OCI-LY7 (cell line): ENCODE data around the gene HAUS6. TPM values are rescaled to one million over a fixed set of nuclear protein-coding genes. Genes with fewer than 3 reads are reported as not detected.

ENCODE experiments used
- BruUV-seq: library from RNA; stranded (reverse); fragments of 400-500 nt; replicated peaks from 2 replicates; lab custom pipeline; 2021; lab: Mats Ljungman, UMichigan
- CTCF ChIA-PET: fragments of 300-600 bp; sonication (Branson Sonifier 250); formaldehyde crosslinking; loops from one replicate; lab custom pipeline; 2022; ENCODE audit warnings: antibody characterized with exemption; ENCODE audit not compliant: unreplicated experiment; lab: Charles Lee
- POLR2A ChIA-PET: fragments of 300-600 bp; sonication (Branson Sonifier 250); formaldehyde crosslinking; loops from one replicate; lab custom pipeline; 2022; ENCODE audit warnings: antibody characterized with exemption; lab: Charles Lee
- DNase-seq: peaks from one replicate; pipeline ENCODE4 v3.0.0-alpha.2; 2015; ENCODE audit warnings: low spot score
- H2AFZ ChIP-seq: fragments of 200-600 bp; sonication (generic), shearing (Covaris generic); 2 replicates; pipeline ENCODE4 v1.6.1; 2014; ENCODE audit warnings: mild to moderate bottlenecking, antibody characterized with exemption, low read length, moderate library complexity
- H3K27ac ChIP-seq: fragments of 200-600 bp; sonication (generic); 2 replicates; pipeline ENCODE4 v1.5.1; 2014; ENCODE audit warnings: mixed run types, low read depth, mild to moderate bottlenecking, moderate library complexity, low read length, inconsistent platforms; ENCODE audit not compliant: poor library complexity, severe bottlenecking
- H3K36me3 ChIP-seq: fragments of 200-600 bp; sonication (generic); 2 replicates; pipeline ENCODE4 v1.6.1; 2014; ENCODE audit warnings: mild to moderate bottlenecking, antibody characterized with exemption, low read length, moderate library complexity, mixed read lengths; ENCODE audit not compliant: insufficient read depth
- H3K4me1 ChIP-seq: fragments of 200-600 bp; sonication (generic); 2 replicates; pipeline ENCODE4 v1.5.1; 2014; ENCODE audit warnings: mild to moderate bottlenecking, low read length; ENCODE audit not compliant: insufficient read depth, poor library complexity, severe bottlenecking
- H3K4me2 ChIP-seq: fragments of 200-600 bp; sonication (generic); 2 replicates; pipeline ENCODE4 v1.6.1; 2014; ENCODE audit warnings: mild to moderate bottlenecking, low read length
- H3K4me3 ChIP-seq: fragments of 200-600 bp; sonication (generic); 2 replicates; pipeline ENCODE4 v1.5.1; 2014; ENCODE audit warnings: mild to moderate bottlenecking, low read depth, low read length; ENCODE audit not compliant: poor library complexity, severe bottlenecking
- H3K79me2 ChIP-seq: fragments of 200-600 bp; sonication (generic); 2 replicates; pipeline ENCODE4 v1.6.1; 2016; ENCODE audit warnings: low read depth, mild to moderate bottlenecking, low read length, moderate library complexity, mixed read lengths; ENCODE audit not compliant: insufficient read depth
- H3K9me2 ChIP-seq: fragments of 200-600 bp; sonication (generic); 2 replicates; pipeline ENCODE4 v1.6.1; 2016; ENCODE audit warnings: mild to moderate bottlenecking, low read length, mixed read lengths; ENCODE audit not compliant: insufficient read depth
- H3K9me3 ChIP-seq: fragments of 200-600 bp; sonication (generic); 2 replicates; pipeline ENCODE4 v1.6.1; 2014; ENCODE audit warnings: mild to moderate bottlenecking, mixed run types, low read length, mixed read lengths
- H4K20me1 ChIP-seq: fragments of 200-600 bp; sonication (generic); 2 replicates; pipeline ENCODE4 v1.6.1; 2014; ENCODE audit warnings: mild to moderate bottlenecking, antibody characterized with exemption, low read length, moderate library complexity, mixed read lengths; ENCODE audit not compliant: insufficient read depth
- CTCF ChIP-seq: fragments of 200-600 bp; sonication (generic); conservative IDR thresholded peaks from 2 replicates; pipeline ENCODE4 v1.5.1; 2014; ENCODE audit warnings: mild to moderate bottlenecking, antibody characterized with exemption, low read length, moderate library complexity, mixed read lengths
- EZH2phosphoT487 ChIP-seq: fragments of 200-600 bp; sonication (generic); IDR thresholded peaks from 2 replicates; pipeline ENCODE4 v1.6.1; 2018; ENCODE audit warnings: low read depth, borderline replicate concordance, mild to moderate bottlenecking, mixed run types, antibody characterized with exemption, low read length, moderate library complexity, mixed read lengths
- intact Hi-C: fragments of 100-400 bp; cut with micrococcal nuclease; formaldehyde crosslinking; loops from one replicate; pipeline ENCODE4 v1.10.0; 2022; ENCODE audit not compliant: unreplicated experiment
- total RNA-seq, 2 experiments: library from RNA; depleted of rRNA in 1 of 2; stranded (reverse); fragments of >200 nt in 1 of 2; shearing (Covaris generic) in 1 of 2; gene quantifications; 2 replicates each; pipeline ENCODE4 v1.2.3, GENCODE V29; 2014 to 2022

HAUS6 gene
- total RNA-seq, 2 experiments from 2014 or later: 25.7 to 31.5 TPM

GRCh38 chr9:19028835-19029451, 73.8 kb downstream of the HAUS6 start:
- Histone ChIP-seq H3K4me2 (no peak overlapping the region), H3K79me2 (no peaks in the 10 kb centered on the region), H3K9me3 (no peaks in the 10 kb centered on the region), H3K27ac (no peak overlapping the region), H3K4me3 (no peak overlapping the region), H3K36me3 (no peaks in the 10 kb centered on the region), H3K9me2 (no peaks in the 10 kb centered on the region), H4K20me1 (no peaks in the 10 kb centered on the region), H3K4me1 (no peaks in the 10 kb centered on the region), H2AFZ (no peak overlapping the region)
- TF ChIP-seq EZH2phosphoT487 (no peak), CTCF (peak; percentile 90)
- POLR2A ChIA-PET: interaction anchor here (0.5 to 0.9 kb wide), 2 partner anchors 39 to 387 kb away, joined by 3 to 4 read pairs; no protein-coding TSS in a partner anchor
- CTCF ChIA-PET: no interaction called here
- intact Hi-C loops: loop anchor here (5.0 kb wide), 1 partner anchor 772 kb away; no protein-coding TSS in a partner anchor
- BruUV-seq: no TSS peak
- DNase-seq: peak; percentile 52

GRCh38 chr9:19027825-19028224, 74.9 kb downstream of the HAUS6 start:
- H4K20me1 ChIP-seq: no peaks in the 10 kb centered on the region
- intact Hi-C loops: loop anchor here (5.0 kb wide), 1 partner anchor 771 kb away; no protein-coding TSS in a partner anchor
- no peaks in the 10 kb centered on the region for H3K9me3 ChIP-seq
- H3K4me2 ChIP-seq: no peak overlapping the region
- no peak overlapping the region for H2AFZ ChIP-seq
- no peaks in the 10 kb centered on the region for H3K9me2 ChIP-seq
- TF ChIP-seq EZH2phosphoT487 (no peak), CTCF (no peak)
- no peak overlapping the region for H3K4me3 ChIP-seq
- CTCF ChIA-PET: no interaction called here
- no peaks in the 10 kb centered on the region for H3K4me1 ChIP-seq
- H3K27ac ChIP-seq: no peak overlapping the region
- POLR2A ChIA-PET: no interaction called here
- DNase-seq: no peak
- H3K36me3 ChIP-seq: no peaks in the 10 kb centered on the region
- no TSS peak for BruUV-seq
- no peaks in the 10 kb centered on the region for H3K79me2 ChIP-seq

GRCh38 chr9:19026375-19026774, 76.3 kb downstream of the HAUS6 start:
- DNase-seq: no peak
- Histone ChIP-seq H3K4me1 (no peaks in the 10 kb centered on the region), H3K36me3 (no peaks in the 10 kb centered on the region), H4K20me1 (no peaks in the 10 kb centered on the region), H3K4me2 (no peak overlapping the region), H3K27ac (no peak overlapping the region), H3K9me2 (no peaks in the 10 kb centered on the region), H3K4me3 (no peak overlapping the region), H3K79me2 (no peaks in the 10 kb centered on the region), H2AFZ (no peak overlapping the region), H3K9me3 (no peaks in the 10 kb centered on the region)
- CTCF ChIA-PET: no interaction called here
- intact Hi-C loops: loop anchor here (5.0 kb wide), 1 partner anchor 769 kb away; no protein-coding TSS in a partner anchor
- no peak for TF ChIP-seq CTCF
- no peak for TF ChIP-seq EZH2phosphoT487
- BruUV-seq: no TSS peak
- POLR2A ChIA-PET: no interaction called here
